AG09319 (cell line): ENCODE measurements around the gene DPYSL4.

ENCODE experiments used
- DNase-seq: peaks from one replicate; pipeline ENCODE4 v3.0.0-alpha.2; 2010; ENCODE audit warnings: low read depth; ENCODE audit errors: extremely low read depth
- TF ChIP-seq, protein P1 (sequence below): IDR thresholded peaks from 2 replicates; pipeline ENCODE4 v1.5.1; 2011; ENCODE audit warnings: low read depth, mild to moderate bottlenecking, inconsistent platforms, low read length, moderate library complexity

The DPYSL4 gene

DNA sequence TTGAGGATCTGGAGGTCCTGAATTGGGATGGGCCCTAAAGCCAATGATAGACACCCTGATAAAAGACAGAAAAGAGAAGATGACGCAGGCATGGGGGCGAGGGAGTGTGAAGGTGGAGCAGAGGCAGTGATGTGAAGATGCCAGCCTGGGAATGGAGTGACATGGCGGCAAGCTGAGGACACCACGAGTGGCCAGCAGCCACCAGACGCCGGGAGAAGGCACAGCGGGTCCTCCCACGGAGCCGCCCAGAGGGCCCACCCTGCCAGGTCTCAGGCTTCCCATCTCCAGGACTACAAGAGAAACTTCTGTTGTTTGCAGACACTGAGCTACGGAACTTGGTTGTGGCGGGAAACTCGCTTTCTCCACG, 44.9 kb downstream of the DPYSL4 start:
- TF ChIP-seq, protein P1, sequence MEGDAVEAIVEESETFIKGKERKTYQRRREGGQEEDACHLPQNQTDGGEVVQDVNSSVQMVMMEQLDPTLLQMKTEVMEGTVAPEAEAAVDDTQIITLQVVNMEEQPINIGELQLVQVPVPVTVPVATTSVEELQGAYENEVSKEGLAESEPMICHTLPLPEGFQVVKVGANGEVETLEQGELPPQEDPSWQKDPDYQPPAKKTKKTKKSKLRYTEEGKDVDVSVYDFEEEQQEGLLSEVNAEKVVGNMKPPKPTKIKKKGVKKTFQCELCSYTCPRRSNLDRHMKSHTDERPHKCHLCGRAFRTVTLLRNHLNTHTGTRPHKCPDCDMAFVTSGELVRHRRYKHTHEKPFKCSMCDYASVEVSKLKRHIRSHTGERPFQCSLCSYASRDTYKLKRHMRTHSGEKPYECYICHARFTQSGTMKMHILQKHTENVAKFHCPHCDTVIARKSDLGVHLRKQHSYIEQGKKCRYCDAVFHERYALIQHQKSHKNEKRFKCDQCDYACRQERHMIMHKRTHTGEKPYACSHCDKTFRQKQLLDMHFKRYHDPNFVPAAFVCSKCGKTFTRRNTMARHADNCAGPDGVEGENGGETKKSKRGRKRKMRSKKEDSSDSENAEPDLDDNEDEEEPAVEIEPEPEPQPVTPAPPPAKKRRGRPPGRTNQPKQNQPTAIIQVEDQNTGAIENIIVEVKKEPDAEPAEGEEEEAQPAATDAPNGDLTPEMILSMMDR = no peak

DNA sequence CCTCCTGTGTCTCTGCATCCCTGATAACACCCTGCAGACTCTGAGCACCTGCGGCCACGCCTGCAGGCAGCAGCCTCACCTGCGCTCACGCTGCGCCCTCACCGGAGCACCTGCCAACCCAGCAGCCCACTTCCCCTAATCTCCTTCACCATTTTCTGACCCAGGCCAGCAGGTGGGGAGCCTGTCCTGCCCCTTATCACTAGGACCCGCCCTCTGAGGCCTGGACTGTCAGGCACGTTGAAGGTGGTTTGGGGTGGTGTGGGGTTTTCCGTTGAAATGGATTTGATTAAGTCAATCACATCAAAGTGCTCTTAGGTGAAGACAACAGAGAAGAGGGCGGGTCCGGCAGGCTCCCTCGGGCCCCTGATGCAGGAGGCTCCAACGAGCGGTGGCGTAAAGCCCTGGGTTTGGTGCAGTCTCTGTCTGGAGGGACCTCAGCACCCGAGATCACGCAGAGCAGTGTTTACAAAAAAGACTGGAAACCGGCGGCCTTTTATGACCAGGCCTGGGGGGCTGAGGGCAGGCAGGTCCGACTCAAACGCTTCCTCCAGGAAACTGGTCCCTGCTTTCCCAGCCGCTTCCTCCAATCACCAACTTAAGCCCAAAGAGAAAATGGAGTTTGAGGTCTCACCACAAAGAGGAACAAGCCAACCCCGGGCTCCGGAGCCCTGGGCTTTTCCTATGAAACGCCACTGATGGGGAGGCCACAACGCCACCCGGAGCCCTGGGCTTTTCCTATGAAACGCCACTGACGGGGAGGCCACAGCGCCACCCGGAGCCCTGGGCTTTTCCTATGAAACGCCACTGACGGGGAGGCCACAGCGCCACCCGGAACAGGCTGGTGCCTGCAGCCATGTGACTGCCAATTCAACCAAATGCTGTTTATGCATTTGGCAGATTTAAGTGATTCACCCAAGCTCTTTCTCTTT, 45.5 kb downstream of the DPYSL4 start:
- TF ChIP-seq, protein P1 = no peak
- DNase-seq = no peak

More for the DNA sequence above, 44.9 kb downstream of the DPYSL4 start:
- no peak for DNase-seq

- TF ChIP-seq, protein P1 = no peak
- no peak for DNase-seq
Observed at GRCh38 chr10:132232981-132233380, 46.2 kb downstream of the DPYSL4 start.

DNA sequence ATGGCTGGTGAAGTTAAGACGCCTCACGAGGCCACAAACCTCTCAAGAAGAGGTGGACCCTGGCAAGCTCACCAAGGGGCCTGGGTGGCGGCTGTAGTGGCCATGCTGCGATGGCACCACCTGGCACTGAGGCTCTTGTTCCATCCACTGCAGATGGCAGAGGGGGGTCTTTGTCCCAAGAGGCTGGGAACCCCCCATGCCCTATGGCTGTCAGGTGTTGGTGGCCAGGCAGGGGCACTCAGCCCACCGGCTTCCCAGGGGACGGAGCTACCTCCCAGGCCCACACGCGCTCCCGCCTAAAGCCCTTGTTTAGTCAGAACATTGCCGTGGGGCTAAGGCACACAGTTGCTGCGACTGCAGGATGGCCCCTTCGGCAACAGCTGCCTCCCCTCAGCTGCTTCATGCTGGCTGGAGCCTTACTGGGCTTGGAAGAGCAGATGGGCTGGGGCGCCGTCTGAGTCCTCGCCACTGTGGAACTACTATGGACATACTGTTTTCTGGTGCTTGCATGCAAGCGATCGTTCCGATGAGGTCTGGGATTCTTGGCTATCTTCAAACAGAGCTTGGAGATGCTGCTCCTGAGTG, 46.8 kb downstream of the DPYSL4 start:
- no peak for DNase-seq
- TF ChIP-seq, protein P1 = no peak

GRCh38 chr10:132234860-132235259, 48.1 kb downstream of the DPYSL4 start:
- DNase-seq = no peak
- TF ChIP-seq, protein P1 = no peak

- TF ChIP-seq, protein P1 = no peak
- no peak for DNase-seq
Observed at GRCh38 chr10:132236161-132236560, 49.4 kb downstream of the DPYSL4 start.

DNA sequence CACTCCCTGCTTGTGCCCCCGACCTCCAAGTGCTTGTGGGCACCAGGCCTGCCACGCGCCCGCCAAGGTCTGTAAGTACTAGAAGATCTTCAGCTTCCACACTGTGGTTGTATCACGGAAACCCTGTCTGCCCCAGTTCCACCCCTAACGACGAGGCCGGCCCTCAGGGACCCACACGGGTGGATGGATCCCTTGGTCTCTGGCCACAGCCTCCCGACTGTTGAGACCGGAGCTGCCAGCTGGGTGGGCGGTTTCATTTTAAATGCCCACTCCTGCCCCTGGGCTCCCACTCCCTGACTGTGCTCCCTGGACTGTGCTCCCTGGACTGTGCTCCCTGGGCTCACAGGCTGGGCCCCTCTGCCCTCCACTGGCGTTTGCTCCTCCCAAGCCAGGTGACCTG, 50.1 kb downstream of the DPYSL4 start:
- DNase-seq = no peak
- TF ChIP-seq, protein P1 = no peak
